GM18499 (cell line): ENCODE data around the gene ETV6.

Experiments used
- ATAC-seq: cut with Tn5 transposase; IDR thresholded peaks from one replicate; pipeline ENCODE4 v1.9.1; 2021; ENCODE audit warnings: moderate number of reproducible peaks; ENCODE audit not compliant: insufficient read depth, unreplicated experiment

The ETV6 gene

GRCh38 chr12:11731042-11731357 is 81.5 kb downstream of the ETV6 start:
- no peak for ATAC-seq

DNA sequence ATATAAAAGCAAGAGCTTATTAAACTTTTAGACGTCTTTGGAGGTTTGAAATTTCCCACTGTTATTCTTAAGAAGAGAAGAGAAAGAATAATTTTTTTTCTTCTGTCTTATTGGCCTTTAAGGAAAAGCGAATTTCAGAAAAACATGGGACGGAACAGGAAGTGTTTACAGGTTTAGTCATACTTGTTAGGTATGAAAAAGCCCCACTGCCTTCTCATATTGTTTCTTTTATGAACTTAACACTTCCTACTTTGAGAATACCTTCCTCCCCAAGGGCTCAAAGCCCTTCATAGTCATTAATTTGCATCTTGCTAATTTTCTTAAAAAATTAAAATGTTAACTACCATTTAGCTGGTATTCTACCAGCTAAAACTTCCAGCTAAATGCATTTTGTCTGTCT is 82.0 kb downstream of the ETV6 start:
- no peak for ATAC-seq

- ATAC-seq = no peak
Observed at GRCh38 chr12:11732023-11732422, 82.5 kb downstream of the ETV6 start.

DNA sequence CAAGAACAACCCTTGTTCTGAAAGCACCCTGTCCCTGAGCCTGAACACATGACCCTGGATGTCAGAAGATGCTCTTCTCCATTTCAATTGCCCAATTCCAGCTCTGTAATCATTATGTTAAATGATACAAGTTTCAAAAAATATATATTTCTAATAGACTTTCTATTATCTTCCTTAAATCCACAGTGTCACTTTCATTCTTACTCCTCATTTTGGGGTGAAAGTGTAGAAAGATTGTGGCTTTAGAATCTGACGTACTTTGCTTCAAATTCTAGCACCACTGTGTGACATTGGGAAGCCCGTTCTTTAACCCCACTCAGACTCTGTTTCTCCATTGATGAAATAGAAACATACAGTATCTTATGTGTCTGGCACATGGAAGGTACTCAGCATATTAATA is 83.2 kb downstream of the ETV6 start:
- no peak for ATAC-seq

DNA sequence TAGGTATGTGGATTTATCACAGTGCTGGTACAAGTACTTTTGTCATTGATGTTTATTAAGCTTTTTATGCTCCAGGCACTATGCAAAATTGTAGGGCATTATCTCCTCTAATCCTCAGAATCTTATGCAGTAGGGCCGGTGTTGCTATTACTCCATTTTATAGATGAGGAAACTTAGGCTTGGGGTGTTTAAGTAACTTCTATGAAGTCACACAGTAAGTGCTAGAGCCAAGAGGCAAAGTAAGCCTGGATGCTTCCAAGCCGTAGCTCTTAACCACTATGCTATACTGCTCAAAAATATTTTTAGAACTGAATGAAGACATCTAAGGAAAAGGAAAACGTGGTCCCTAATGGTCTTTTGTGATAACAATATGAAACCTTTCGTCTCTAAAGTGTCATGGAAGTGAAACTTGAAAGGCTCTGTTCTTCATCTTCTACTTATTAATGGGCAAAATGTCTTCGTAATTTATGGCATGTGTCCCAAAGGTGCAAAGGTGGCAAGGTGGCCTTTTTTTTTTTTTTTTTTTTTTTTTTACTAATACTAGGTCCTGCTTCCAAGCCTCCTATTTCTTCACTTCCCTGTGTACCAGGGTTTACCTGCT is 85.2 kb downstream of the ETV6 start:
- ATAC-seq = no peak

GRCh38 chr12:11738450-11738849 is 89.0 kb downstream of the ETV6 start:
- no peak for ATAC-seq

GRCh38 chr12:11739980-11740577 is 90.6 kb downstream of the ETV6 start:
- no peak for ATAC-seq

DNA sequence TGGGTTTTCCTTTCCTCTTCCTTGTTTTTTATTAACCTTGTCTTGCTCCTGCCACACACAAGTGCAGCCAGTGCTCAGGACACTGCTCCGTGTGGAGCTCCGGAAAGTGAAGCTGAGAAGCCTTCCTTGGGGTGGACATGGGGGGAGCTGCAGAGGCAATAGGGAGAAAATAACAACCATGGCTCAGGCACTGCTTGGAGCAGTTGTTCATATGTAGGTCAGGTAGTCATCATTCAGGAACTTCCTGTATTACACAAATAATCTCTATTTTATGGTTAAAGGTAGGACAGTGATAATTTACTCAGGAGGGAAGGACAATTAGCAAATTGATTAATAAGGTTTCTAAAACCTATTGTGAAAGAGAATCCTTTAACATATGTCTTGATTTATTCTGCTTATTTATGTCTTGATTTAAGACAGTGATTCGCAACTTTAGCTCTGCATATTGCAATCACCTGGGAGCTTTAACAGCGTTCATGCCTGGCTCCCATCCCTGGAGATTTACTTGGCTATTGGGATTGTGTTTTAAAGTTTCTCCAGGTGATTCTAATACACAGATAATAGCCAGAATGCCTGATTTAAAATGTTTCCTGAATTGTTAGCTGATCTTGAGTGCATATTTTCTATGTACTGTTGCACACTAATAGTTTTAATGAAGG is 92.1 kb downstream of the ETV6 start:
- no peak for ATAC-seq

DNA sequence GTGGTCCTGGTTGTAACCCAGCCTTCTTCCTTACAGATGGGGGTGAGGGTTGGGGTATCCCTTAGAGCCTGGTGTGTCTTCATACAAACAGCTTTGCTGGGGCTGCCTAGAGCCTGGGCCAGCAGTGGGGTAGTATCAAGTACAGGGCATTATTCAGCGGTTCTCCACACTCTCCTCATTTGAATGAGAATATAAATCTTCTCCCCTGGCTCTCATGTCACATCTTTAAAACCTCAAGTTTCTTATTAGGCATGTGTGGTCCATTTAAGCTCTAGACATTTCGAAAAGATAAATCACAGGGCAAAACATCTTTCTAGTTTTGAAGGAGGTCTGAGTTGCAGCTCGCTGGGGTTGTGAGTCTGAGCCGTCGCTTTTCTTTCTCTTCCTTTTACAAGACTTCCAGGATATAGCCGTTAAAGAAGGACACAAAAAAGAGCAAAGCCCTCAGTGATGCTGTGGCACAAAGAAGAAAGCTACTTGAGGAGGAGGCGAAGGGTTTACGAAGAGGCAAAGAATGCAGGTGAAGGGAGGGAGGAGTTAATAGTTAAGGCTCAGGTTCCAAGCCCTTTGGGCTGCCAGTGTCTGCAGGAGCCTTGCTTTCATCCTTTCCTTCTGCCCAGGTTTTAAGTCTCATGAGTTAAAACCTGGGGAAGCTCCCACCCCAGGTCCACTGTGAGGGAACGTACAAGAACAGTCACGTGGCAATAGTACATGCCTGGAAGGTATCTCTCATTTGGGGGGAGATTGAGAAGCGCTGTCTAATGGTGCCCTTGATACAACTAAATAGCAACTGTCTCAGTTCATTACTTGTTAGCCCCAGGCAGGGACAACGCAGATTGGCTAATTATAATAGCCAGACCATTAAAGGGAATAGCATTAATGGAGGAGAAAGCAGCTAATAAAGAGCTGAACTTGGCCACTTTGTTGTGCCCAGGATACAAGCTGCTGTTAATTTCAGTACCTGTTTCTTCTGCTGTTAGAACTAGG is 94.2 kb downstream of the ETV6 start:
- ATAC-seq = no peak

DNA sequence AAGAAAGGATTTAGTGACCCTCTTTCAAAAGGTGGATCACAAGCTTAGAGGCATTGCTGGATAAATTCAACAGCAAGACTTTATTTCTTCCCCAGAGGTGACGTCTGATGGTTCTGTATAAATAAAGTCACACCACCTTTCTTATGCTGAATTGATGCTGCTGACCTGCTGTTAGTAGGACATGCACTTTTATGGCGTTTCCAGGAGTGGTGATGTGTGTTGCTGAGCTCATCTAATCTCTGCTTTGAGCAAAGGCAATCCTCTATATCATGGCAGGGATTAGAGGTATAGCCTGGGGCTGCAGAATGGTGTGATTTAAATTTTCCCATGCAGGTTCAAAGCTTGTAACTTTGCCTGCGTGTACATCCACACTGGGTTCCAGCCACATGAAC is 94.9 kb downstream of the ETV6 start:
- ATAC-seq = no peak

GRCh38 chr12:11745113-11745512 is 95.6 kb downstream of the ETV6 start:
- ATAC-seq = no peak

- ATAC-seq = no peak
Observed at GRCh38 chr12:11746024-11746771, 96.7 kb downstream of the ETV6 start.

DNA sequence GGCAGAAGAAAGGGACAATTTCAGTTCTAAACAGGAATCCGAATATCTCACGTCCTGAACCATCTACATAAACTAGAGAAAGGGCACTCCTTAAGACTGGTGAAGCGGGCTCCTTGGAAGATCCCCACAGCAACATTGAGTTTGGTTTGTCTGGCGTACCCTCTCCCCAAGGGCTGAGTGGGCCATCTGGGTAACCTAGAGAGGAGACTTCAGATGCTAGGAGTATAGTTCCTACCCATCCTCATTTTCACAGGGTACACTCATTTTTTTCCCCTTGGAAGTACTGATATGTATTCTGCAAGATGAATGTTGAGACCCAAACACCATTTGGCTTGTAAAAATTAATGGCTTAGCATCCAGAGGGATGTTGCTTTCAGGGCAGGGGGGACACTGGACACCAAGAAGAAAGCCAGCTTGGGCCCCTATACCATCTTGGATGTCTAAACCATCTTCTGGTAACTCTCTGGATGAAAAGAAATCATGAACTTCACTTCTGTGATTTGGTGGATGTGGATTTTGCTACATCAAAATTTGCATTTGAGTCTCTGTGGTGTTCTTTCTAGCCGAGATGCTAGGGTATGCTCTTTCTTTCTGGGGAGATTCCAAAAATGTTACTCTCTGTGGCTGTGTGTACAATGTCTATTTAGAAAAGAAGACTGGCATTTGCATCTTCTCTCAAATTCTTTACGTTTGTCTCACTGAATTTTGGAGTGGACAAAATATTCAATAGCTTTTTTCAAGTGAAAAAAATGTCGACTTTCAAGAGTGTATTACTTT is 97.7 kb downstream of the ETV6 start:
- ATAC-seq = no peak

GRCh38 chr12:11747969-11748368 is 98.5 kb downstream of the ETV6 start:
- ATAC-seq = no peak

- ATAC-seq = no peak
Observed at GRCh38 chr12:11748903-11749302, 99.4 kb downstream of the ETV6 start.

GRCh38 chr12:11749943-11750690 is 100.6 kb downstream of the ETV6 start:
- no peak for ATAC-seq

GRCh38 chr12:11752403-11753149 is 103.1 kb downstream of the ETV6 start:
- ATAC-seq = no peak

- ATAC-seq = no peak
Observed at GRCh38 chr12:11753150-11753499, 103.7 kb downstream of the ETV6 start.
